HepG2 (cell line): ENCODE data around the gene SLC22A23. TPM values are rescaled to one million over a fixed set of nuclear protein-coding genes. Genes with fewer than 3 reads are reported as not detected.
A peak's percentile ranks its signal among the peaks of the same experiment; 100 is the strongest.

Source experiments
- EP300 ChIP-seq, 3 experiments: sonication (generic) in 1 of 3; formaldehyde crosslinking in 1 of 3; IDR thresholded peaks; 2 replicates each; pipeline versions ENCODE4 v1.5.1 to v1.6.1; 2011 to 2020; ENCODE audit warnings: low read depth in 2 of 3, low read length in 2 of 3, borderline replicate concordance in 1 of 3, improper control_type of control experiment in 1 of 3, mild to moderate bottlenecking in 1 of 3, missing genetic modification reagents in 1 of 3, moderate library complexity in 1 of 3
- HMG20A ChIP-seq: IDR thresholded peaks from 2 replicates; pipeline ENCODE4 v1.6.1; 2016; ENCODE audit warnings: borderline replicate concordance
- MEF2D ChIP-seq: sonication (generic); formaldehyde crosslinking; IDR thresholded peaks from 2 replicates; pipeline ENCODE4 v1.5.1; 2020; ENCODE audit warnings: mild to moderate bottlenecking, missing genetic modification reagents
- NCOR1 ChIP-seq: fragments of 200-600 bp; sonication (generic); IDR thresholded peaks from 2 replicates; pipeline ENCODE4 v1.7.0; 2017; ENCODE audit warnings: antibody characterized with exemption, low read length, borderline replicate concordance
- PITX1 ChIP-seq: sonication (generic); formaldehyde crosslinking; IDR thresholded peaks from 2 replicates; pipeline ENCODE4 v1.5.1; 2020; ENCODE audit warnings: mild to moderate bottlenecking, missing genetic modification reagents
- SATB2 ChIP-seq: sonication (generic); formaldehyde crosslinking; IDR thresholded peaks from 2 replicates; pipeline ENCODE4 v1.5.0; 2020; ENCODE audit warnings: missing genetic modification reagents
- ZNF263 ChIP-seq: sonication (generic); formaldehyde crosslinking; IDR thresholded peaks from 2 replicates; pipeline ENCODE4 v1.4.0; 2020; ENCODE audit warnings: missing genetic modification reagents
- ZNF547 ChIP-seq: sonication (generic); formaldehyde crosslinking; IDR thresholded peaks from 2 replicates; pipeline ENCODE4 v1.5.1; 2020; ENCODE audit warnings: mild to moderate bottlenecking, missing genetic modification reagents
- ZNF780A ChIP-seq: sonication (generic); formaldehyde crosslinking; IDR thresholded peaks from 2 replicates; pipeline ENCODE4 v1.8.0; 2022; ENCODE audit warnings: mild to moderate bottlenecking, missing genetic modification reagents, moderate library complexity
- polyA plus RNA-seq, 8 experiments: library from polyadenylated mRNA; depleted of rRNA in 3 of 8; stranded (reverse) in 7 of 8; unstranded in 1 of 8; fragments of >200 nt; fragmentation: Illumina TruSeq in 4 of 8; extraction: Trizol in 4 of 8; gene quantifications; 2 replicates each; pipeline versions ENCODE4 v1.2.1 to v1.2.3, GENCODE V29; 2011 to 2016; ENCODE audit warnings: low read depth in 4 of 8, missing spikeins in 1 of 8, mixed read lengths in 1 of 8; ENCODE audit not compliant: insufficient read depth in 1 of 8
- total RNA-seq, 5 experiments: library from RNA; depleted of rRNA; stranded (reverse); fragments of >200 nt; fragmentation: Illumina TruSeq; extraction: Trizol; gene quantifications; 2 replicates each; pipeline ENCODE4 v1.2.3, GENCODE V29; 2016; ENCODE audit warnings: low read depth in 1 of 5
- TF ChIP-seq, protein P1 (sequence below): sonication (generic); formaldehyde crosslinking; IDR thresholded peaks from 2 replicates; pipeline ENCODE4 v1.4.0; 2020; ENCODE audit warnings: missing genetic modification reagents, borderline replicate concordance
- TF ChIP-seq, protein P2 (sequence below): sonication (generic); formaldehyde crosslinking; IDR thresholded peaks from 2 replicates; pipeline ENCODE4 v1.4.0; 2020; ENCODE audit warnings: missing genetic modification reagents, mild to moderate bottlenecking, borderline replicate concordance
- TF ChIP-seq, protein P3 (sequence below): IDR thresholded peaks from 2 replicates; pipeline ENCODE4 v1.6.1; 2016; ENCODE audit warnings: mild to moderate bottlenecking
- TF ChIP-seq, protein P4 (sequence below): sonication (generic); formaldehyde crosslinking; conservative IDR thresholded peaks from 2 replicates; pipeline ENCODE4 v1.4.0; 2020; ENCODE audit warnings: missing genetic modification reagents
- TF ChIP-seq, protein P5 (sequence below): sonication (generic); formaldehyde crosslinking; IDR thresholded peaks from 2 replicates; pipeline ENCODE4 v1.4.0; 2020; ENCODE audit warnings: missing genetic modification reagents

The SLC22A23 gene
- total and polyA plus RNA-seq, 2 of the 13 experiments (the other 11 are each of a cell fraction or from before 2014, with no cell fraction given), result 11.8 to 17.5 TPM

DNA sequence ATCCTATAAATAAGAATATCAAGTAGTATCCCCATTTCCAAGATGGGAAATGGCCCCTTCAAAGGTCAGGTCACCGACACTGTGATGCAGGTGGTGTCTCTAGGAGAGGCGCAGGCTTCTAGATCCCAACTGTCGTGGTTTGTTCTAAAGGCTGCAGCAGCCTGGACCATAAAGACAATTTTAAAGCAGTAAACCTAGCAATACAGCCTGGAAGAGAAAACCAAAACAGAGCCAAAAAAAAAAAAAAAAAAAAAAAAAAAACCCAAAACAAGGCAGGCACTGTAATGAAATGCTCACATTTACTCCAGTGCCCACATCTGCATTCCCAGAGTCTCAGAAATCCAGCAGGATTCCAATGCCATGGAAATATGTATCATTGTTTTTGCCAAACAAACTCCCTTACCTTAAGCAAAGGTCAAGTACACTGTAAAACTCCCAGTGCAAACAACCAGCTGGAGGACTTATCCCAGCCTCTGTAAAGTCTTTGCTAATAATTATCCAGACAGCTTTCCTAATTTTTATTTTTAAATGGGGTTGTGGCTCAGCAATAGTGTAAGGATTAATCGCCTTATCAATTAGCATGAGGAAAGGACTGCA lies 99.9 kb downstream of the SLC22A23 start (continued):
- TF ChIP-seq, protein P1, sequence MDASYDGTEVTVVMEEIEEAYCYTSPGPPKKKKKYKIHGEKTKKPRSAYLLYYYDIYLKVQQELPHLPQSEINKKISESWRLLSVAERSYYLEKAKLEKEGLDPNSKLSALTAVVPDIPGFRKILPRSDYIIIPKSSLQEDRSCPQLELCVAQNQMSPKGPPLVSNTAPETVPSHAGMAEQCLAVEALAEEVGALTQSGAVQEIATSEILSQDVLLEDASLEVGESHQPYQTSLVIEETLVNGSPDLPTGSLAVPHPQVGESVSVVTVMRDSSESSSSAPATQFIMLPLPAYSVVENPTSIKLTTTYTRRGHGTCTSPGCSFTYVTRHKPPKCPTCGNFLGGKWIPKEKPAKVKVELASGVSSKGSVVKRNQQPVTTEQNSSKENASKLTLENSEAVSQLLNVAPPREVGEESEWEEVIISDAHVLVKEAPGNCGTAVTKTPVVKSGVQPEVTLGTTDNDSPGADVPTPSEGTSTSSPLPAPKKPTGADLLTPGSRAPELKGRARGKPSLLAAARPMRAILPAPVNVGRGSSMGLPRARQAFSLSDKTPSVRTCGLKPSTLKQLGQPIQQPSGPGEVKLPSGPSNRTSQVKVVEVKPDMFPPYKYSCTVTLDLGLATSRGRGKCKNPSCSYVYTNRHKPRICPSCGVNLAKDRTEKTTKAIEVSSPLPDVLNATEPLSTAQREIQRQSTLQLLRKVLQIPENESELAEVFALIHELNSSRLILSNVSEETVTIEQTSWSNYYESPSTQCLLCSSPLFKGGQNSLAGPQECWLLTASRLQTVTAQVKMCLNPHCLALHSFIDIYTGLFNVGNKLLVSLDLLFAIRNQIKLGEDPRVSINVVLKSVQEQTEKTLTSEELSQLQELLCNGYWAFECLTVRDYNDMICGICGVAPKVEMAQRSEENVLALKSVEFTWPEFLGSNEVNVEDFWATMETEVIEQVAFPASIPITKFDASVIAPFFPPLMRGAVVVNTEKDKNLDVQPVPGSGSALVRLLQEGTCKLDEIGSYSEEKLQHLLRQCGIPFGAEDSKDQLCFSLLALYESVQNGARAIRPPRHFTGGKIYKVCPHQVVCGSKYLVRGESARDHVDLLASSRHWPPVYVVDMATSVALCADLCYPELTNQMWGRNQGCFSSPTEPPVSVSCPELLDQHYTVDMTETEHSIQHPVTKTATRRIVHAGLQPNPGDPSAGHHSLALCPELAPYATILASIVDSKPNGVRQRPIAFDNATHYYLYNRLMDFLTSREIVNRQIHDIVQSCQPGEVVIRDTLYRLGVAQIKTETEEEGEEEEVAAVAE (CRISPR knock-in tag), result no peak
- TF ChIP-seq PITX1, result peak; percentile 83
- 0 out of 2 replicates have a peak, but pooled peaks have one; percentile 78 for TF ChIP-seq SATB2 (CRISPR knock-in tag)
- peak; percentile 32; the same call in 1 of the 2 replicates for TF ChIP-seq ZNF263 (CRISPR knock-in tag)
- TF ChIP-seq, protein P2, sequence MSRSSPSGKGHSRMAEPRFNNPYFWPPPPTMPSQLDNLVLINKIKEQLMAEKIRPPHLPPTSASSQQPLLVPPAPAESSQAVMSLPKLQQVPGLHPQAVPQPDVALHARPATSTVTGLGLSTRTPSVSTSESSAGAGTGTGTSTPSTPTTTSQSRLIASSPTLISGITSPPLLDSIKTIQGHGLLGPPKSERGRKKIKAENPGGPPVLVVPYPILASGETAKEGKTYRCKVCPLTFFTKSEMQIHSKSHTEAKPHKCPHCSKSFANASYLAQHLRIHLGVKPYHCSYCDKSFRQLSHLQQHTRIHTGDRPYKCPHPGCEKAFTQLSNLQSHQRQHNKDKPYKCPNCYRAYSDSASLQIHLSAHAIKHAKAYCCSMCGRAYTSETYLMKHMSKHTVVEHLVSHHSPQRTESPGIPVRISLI (CRISPR knock-in tag), result peak; percentile 80; the same call in 1 of the 2 replicates
- peak; percentile 12 to 93; a peak in 2 of 4 replicates for TF ChIP-seq EP300 (IDR thresholded peaks at IDR 0.05; ENCODE audit: low read depth in 2 of 2, low read length in 2 of 2)
- peak; percentile 53; the same call in 1 of the 2 replicates for TF ChIP-seq EP300 (CRISPR knock-in tag; IDR thresholded peaks at IDR 0.05; ENCODE audit: borderline replicate concordance)
- peak; percentile 98; the same call in 1 of the 2 replicates for TF ChIP-seq NCOR1
- TF ChIP-seq, protein P3, sequence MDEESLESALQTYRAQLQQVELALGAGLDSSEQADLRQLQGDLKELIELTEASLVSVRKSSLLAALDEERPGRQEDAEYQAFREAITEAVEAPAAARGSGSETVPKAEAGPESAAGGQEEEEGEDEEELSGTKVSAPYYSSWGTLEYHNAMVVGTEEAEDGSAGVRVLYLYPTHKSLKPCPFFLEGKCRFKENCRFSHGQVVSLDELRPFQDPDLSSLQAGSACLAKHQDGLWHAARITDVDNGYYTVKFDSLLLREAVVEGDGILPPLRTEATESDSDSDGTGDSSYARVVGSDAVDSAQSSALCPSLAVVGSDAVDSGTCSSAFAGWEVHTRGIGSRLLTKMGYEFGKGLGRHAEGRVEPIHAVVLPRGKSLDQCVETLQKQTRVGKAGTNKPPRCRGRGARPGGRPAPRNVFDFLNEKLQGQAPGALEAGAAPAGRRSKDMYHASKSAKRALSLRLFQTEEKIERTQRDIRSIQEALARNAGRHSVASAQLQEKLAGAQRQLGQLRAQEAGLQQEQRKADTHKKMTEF, result peak; percentile 74
- peak; percentile 80; the same call in 1 of the 2 replicates for TF ChIP-seq MEF2D (CRISPR knock-in tag)
- peak; percentile 83 for TF ChIP-seq HMG20A (CRISPR knock-in tag)
- TF ChIP-seq ZNF547, result no peak
- TF ChIP-seq, protein P4, sequence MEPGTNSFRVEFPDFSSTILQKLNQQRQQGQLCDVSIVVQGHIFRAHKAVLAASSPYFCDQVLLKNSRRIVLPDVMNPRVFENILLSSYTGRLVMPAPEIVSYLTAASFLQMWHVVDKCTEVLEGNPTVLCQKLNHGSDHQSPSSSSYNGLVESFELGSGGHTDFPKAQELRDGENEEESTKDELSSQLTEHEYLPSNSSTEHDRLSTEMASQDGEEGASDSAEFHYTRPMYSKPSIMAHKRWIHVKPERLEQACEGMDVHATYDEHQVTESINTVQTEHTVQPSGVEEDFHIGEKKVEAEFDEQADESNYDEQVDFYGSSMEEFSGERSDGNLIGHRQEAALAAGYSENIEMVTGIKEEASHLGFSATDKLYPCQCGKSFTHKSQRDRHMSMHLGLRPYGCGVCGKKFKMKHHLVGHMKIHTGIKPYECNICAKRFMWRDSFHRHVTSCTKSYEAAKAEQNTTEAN (CRISPR knock-in tag), result peak; percentile 82; the same call in 1 of the 2 replicates
- TF ChIP-seq, protein P5, sequence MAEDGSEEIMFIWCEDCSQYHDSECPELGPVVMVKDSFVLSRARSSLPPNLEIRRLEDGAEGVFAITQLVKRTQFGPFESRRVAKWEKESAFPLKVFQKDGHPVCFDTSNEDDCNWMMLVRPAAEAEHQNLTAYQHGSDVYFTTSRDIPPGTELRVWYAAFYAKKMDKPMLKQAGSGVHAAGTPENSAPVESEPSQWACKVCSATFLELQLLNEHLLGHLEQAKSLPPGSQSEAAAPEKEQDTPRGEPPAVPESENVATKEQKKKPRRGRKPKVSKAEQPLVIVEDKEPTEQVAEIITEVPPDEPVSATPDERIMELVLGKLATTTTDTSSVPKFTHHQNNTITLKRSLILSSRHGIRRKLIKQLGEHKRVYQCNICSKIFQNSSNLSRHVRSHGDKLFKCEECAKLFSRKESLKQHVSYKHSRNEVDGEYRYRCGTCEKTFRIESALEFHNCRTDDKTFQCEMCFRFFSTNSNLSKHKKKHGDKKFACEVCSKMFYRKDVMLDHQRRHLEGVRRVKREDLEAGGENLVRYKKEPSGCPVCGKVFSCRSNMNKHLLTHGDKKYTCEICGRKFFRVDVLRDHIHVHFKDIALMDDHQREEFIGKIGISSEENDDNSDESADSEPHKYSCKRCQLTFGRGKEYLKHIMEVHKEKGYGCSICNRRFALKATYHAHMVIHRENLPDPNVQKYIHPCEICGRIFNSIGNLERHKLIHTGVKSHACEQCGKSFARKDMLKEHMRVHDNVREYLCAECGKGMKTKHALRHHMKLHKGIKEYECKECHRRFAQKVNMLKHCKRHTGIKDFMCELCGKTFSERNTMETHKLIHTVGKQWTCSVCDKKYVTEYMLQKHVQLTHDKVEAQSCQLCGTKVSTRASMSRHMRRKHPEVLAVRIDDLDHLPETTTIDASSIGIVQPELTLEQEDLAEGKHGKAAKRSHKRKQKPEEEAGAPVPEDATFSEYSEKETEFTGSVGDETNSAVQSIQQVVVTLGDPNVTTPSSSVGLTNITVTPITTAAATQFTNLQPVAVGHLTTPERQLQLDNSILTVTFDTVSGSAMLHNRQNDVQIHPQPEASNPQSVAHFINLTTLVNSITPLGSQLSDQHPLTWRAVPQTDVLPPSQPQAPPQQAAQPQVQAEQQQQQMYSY (CRISPR knock-in tag), result no peak; the same call in 1 of the 2 replicates
- no peak for TF ChIP-seq ZNF780A (CRISPR knock-in tag)
